Stimulated activated CD4-positive, alpha-beta T cell treated with anti-CD3 and anti-CD28 coated beads, TNF-alpha, amount 100 ng/mL, for 48 hours (primary cell): Measurements from ENCODE around the gene CCDC12.

Experiments
- DNase-seq, 3 donors: peaks; one replicate each; pipeline ENCODE4 v3.0.0-alpha.2; 2020; ENCODE audit warnings: low read depth in 3 of 3

CCDC12 gene

GRCh38 chr3:46907271-46907670 lies 69.3 kb downstream of the CCDC12 start:
- DNase-seq = no peak

- no peak for DNase-seq
These were observed 70.0 kb downstream of the CCDC12 start for GRCh38 chr3:46906471-46907058.

DNA sequence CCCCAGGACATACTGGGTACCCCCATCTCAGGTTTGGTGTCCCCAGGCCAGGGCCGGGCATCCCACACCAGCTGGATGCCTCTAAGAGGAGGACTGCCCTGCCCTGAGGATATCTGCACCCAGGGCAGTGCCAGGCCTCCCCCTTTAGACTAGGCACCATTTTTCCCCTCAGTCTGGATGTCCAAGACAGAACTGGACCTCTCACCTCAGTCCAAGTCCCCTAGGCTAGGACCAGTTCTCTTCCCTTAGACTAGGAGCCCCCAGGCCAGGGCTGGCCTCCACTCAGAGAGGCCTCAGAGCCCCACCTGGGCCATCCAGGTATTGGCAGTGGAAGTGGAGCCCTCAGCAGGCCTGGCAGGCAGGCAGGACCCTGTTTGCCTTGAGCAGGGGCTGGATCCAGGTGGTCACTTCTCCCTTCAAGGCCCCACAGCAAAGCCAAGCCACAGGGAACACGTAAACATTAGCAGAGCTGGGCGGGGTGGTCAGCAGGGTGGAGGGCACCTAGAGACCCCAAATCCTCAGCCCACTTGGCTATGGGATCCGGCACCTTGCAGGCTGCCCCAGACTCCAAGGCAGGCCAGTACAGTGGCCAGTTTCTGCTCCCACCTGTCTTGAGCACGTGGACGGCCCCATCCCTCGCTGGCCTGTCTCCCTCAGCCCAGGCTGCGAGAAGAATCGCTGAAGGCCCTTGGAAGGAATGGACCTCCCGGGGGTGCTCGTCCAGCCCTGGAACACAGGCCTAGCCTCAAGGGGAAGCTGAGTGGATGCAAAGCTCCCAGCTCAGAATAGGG lies 70.7 kb downstream of the CCDC12 start:
- DNase-seq = no peak

DNA sequence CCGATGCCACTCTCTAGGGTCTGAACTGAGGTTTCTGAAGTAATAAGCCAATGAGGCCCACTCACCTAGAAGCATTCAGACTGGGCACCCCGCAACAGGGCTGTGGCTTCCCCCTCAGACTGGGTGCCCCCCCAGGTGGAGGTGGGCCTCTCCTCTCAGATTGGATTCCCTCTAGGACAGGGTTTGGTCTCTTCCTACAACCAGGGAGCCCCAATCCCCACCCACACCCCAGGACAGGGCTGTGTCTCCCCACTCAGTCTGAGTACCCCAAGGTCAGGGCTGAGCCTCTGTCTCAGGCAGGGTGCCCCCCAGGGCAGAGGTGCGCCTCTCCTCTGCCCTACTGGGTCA lies 71.4 kb downstream of the CCDC12 start:
- DNase-seq = no peak

GRCh38 chr3:46904303-46905212 lies 72.0 kb downstream of the CCDC12 start:
- no peak for DNase-seq

DNA sequence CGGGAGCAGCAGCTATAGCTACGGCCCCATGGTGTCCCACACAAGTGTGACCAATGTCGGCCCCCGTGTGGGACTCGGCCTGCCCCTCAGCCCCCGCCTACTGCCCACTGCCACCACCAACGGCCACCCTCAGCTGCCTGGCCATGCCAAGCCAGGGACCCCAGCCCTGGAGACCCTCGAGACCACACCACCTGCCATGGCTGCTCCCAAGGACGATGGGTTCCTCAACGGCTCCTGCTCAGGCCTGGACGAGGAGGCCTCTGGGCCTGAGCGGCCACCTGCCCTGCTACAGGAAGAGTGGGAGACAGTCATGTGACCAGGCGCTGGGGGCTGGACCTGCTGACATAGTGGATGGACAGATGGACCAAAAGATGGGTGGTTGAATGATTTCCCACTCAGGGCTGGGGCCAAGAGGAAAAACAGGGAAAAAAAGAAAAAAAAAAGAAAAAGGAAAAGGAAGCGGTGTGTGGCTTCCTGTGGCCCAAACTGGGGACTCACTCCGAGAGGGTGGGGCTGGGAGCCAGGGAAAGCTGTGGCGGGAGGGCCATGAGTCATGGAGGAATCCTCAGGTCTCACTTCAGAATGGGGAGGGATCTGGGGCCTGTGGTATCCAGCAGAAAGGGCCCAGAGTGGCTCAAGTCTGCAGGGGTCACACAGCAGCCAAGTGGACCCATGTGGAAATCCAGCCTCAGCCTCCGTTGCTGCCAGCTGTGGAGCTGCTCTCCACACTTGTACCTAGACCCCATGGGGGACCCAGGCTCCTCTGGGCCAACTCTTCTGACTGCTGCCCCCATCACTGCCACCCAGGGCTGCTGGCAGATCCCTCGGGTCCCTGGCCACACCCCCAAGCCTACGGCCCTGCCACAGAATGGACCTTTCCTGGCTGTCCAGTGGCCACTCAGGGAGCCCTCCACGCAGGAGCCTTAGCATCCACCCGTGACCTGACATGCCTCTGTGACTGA lies 72.9 kb downstream of the CCDC12 start:
- DNase-seq = no peak

- no peak for DNase-seq
These were observed 74.3 kb downstream of the CCDC12 start for GRCh38 chr3:46902188-46902631.

GRCh38 chr3:46901591-46902187 lies 74.9 kb downstream of the CCDC12 start:
- no peak for DNase-seq

- DNase-seq = no peak
These were observed 75.5 kb downstream of the CCDC12 start for GRCh38 chr3:46901061-46901460.

DNA sequence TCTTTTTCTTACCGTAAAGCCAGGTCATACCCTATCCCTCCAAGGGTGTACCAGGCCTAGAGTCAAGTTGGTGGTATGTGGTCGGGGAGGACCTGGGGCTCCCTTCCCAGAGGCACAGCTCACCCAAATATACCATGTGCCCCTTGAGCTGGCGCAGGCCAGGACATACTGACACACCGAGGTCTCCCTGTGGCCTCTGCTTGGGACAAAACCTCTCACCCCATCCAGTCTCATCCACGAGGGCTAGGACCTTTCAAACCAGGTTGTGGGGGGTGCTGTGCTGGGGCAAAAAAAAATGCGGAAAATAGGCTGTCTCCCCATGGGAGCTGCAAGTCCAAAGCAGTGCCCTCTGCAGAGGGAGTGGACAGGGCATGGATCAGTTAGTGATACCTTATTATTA lies 76.2 kb downstream of the CCDC12 start:
- no peak for DNase-seq

DNA sequence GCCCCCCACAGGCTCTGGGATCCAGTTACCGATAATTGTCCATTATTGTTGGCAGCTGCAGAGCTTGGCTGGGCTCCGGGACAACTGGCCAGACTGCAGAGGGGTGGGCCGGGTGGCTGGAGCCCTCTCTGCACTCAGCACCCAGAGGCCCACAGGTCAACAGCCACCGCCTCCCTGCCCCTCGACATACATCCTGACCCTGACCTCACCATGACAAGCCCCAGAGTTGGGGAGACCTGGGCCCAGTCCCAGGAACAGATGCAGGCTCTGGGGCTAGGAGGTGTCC lies 76.6 kb downstream of the CCDC12 start:
- DNase-seq = no peak

GRCh38 chr3:46899151-46900006 lies 77.2 kb downstream of the CCDC12 start:
- no peak for DNase-seq

GRCh38 chr3:46898321-46899150 lies 78.0 kb downstream of the CCDC12 start:
- no peak for DNase-seq

DNA sequence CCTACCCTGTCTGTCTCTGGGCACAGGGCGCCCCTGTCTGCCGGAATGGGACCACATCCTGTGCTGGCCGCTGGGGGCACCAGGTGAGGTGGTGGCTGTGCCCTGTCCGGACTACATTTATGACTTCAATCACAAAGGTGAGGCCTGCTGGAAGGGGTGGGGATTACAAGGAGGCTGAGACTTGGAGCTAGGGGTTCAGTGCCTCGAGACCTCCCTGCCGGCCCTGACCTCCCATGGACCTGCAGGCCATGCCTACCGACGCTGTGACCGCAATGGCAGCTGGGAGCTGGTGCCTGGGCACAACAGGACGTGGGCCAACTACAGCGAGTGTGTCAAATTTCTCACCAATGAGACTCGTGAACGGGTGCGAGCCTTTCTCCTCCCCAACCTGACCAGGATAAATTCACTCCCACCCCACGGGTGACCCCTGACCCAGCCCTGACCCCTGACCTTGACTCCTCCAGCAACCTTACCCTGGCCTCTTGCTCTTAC lies 78.7 kb downstream of the CCDC12 start:
- DNase-seq = no peak

DNA sequence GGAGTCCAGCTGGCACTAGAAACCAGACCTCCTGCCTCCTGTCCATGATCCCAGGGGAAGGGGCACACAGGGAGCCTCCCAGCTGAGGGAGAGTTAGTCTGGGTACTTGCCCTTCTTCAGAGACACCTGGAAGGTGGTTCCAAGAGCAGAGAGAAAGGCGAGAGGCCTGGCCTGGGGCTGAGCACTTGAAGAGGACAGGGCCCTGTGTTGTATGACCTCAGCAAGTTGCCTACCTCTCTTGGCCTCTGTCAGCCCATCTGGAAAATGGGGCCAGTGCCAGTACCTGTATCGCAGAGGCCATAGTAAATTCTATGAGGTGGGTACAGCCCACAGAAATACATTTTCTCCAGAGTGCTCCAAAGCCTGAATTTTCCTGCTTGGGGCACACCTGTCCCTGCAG lies 79.5 kb downstream of the CCDC12 start:
- DNase-seq = no peak

- no peak for DNase-seq
These were observed 80.2 kb downstream of the CCDC12 start for GRCh38 chr3:46896386-46896785.

- DNase-seq = no peak
These were observed 80.8 kb downstream of the CCDC12 start for GRCh38 chr3:46895761-46896160.

- DNase-seq = peak; percentile 52 to 78 (median 63)
These were observed 81.3 kb downstream of the CCDC12 start for GRCh38 chr3:46895204-46895660.

- DNase-seq = no peak
These were observed 82.3 kb downstream of the CCDC12 start for GRCh38 chr3:46894256-46894655.
